ENCODE results near the gene PLEKHG4.

Gene PLEKHG4

DNA sequence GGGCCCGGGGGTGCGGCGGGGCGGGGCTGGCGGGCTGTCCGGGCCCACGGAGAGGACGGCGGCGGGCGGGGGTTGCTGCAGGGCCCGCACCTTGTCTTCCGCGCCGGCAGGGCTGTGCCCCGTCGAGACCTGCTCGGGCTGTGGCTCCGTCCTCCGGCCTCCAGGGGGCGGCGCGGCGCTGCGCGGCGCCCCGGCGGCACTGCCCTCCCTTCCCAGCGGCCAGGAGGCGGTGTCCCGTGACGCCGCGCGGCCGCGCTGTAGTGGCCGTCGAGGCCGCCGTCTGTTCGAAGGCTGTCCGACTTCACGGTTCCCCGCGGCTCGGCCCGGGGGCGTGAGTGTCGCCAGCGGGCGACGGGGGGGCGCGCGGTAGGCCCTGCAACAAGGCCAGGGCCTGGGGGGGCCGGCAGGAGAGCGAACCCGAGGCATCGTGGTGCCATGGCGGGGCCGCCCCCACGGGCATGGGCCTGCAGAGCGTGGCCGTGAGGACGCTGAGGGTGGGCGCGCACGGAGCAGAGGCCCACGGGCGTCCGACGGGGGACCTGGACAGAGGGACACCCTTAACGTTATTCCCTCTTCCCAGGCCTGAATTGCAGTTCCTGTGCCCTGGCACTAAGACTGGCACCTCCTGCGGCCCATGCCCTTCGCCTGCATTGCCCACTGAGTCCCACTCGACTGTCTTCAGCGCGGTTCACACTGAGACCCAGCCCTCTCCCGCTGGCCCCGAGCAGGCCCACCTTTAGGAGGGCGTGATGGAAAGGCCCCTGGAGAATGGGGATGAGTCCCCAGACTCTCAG lies at the start of gene PLEKHG4:
TSS of gene PLEKHG4 (plus strand) at position 237 of the 794 bp plus-strand sequence. CDS start at position 750, 513 bp downstream.
- peak; percentile 46 for DNase-seq (ENCODE audit: low read depth)

- DNase-seq (ENCODE audit: low read depth), result no peak
Observed at GRCh38 chr16:67229906-67230808, 49.2 kb upstream of the PLEKHG4 start.

DNA sequence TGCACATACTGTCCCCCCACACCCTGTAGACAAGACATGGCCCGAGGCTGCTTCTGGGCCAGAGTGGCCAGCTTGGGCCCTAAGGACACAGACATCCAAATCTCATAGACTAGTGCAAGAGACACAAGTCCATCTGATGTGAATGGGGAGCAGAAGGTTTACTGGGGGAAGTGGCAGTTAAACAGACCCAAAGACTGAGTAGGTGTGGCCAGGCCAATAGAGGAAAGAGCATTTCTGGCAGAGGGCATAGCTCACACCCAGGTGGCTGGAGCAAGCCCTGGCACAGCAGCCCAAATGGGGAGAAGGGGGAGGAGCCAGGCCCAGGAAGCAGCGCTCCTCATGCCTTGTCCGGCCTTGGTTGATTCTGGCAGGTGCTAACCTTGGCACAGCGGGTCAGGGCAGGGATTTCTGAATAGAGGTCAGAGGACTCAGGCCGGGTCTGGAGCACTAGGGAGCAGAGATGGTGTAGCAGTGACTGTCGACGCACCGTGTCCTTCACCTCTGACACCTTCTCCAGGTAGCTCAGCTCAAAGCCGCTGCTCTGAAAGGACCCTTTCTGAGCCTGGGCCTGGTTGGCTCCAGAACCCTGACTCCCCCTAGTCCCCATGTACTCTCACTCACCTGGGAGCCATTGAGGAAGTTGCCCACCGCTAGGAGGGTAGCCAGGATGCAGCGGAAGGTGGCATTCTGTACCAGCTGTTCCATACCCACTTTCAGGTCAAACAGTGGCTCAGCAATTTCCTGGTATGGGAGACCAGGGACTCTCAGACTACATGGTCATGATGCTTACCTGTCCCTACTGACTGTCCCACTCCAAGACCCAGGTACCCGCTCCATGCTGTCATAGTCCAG lies 48.3 kb upstream of the PLEKHG4 start:
- DNase-seq (ENCODE audit: low read depth), result no peak

GRCh38 chr16:67233596-67233995 lies 45.7 kb upstream of the PLEKHG4 start:
- DNase-seq (ENCODE audit: low read depth), result no peak

GRCh38 chr16:67234180-67234597 lies 45.1 kb upstream of the PLEKHG4 start:
- no peak for DNase-seq (ENCODE audit: low read depth)

DNA sequence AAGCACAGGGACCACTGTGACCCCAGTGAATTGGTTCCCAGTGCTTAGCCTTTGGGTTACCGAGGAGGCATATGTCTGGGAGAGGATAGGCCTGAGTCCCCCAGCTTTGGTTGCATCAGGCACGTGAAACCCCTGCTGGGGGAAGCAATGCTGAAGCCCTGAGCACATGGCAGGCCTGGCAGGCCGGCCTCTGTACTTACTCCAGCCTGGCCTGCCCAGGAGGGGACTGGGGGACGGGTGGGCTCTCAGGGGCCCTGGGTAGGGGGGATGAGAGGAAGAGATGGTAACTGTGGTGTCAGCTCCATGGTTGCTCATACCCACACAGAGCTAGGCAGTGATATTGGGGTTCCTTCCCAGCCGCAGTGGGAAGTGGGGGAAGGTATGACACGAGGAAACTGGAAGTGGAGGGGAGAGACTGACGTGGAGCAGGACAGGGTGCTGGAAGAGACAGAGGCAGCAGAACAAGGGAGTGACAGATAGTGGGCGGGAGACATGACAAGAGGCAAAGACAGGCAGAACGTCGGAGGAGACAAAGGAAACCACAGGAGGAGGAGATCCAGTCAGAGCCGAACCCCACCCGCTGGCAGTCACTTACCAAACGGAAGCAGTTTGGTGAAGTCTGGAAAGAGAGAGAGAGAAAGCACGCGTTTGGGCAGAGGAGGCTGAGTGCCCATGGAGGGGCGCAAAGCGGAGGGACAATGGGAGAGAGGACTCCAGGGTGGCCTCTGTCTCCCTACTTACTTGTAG lies 43.3 kb upstream of the PLEKHG4 start:
- no peak for DNase-seq (ENCODE audit: low read depth)

DNA sequence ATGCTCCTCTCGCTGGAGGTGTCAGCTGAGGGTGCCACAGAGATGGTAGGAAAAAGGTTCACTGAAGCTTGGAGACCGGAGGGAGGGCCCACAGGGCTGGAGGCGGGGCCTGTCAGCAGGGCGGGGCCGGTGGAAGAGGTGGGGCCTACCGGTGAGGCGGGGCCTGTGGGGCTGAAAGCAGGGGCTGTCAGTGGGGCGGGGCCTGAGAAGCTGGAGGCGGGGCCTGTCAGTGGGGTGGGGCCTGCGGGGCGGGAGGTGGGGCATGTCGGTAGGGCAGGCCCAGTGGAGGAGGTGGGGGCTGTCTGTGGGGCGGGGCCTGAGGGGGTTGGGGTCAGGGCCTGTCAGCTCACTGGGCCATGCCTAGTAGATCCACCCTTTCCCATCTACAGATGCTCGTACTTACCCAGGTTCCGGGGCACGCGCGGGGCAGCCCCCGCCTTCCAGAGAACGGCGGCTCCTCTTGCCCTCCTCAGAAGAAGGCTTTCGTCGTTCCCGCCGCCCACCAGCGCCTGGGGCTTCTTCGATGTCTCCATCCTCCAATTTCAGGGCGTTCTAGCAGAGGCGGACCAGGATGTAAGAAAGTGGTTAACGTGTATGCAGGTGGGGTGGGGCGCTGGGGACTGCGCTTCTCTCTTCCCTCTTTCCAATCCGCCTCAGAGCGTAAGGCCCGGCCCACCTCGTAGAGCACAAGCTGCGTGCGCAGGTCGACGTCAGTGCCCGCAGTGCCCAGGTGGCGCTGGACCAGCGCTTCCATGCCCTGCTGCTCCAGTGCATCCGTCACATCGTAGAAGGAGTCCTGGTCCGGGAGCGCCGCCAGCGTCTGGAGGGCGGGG lies 42.6 kb upstream of the PLEKHG4 start:
- DNase-seq (ENCODE audit: low read depth), result no peak

DNA sequence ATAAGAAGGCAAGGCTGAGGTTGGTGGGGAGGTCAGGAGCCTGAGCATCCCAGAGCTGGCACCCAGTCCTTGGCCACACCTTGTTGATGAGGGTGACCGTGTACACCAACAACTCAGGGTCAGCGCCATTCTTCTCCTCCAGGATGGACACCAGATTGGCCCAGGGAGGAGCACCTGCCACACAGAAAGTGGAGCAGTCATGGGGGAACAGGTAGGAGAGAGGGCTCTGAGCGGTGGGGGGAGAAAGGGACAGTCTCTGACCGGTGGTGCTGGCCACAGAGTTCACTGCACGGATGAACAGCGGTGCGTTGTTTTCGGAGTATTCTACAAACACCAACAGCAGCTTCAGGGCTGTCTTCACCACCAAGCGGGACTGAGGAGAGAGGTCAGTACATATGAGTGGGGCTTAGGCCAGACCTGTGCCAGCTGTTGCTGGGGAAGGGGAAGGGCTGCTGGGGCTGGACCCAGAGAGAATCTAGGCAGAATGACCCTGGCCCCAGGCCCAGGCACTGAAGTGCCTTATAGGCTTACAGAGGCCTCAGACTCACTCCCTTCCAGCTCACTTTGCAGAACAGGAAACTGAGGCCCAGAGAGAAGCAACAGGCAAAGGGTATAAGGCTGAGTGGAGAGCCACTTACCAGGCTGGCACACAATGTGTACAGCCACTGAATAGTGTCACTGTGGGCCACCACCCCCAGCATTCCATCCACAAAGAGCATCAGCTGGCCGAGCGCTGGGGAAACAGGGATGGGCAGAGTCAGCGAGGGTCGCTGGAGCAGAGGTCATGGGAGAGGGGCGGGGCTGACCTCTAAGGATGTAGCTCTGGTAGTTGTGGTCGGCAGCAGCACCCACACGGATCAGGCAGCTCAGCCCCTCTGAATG lies 41.7 kb upstream of the PLEKHG4 start:
- DNase-seq (ENCODE audit: low read depth), result no peak

DNA sequence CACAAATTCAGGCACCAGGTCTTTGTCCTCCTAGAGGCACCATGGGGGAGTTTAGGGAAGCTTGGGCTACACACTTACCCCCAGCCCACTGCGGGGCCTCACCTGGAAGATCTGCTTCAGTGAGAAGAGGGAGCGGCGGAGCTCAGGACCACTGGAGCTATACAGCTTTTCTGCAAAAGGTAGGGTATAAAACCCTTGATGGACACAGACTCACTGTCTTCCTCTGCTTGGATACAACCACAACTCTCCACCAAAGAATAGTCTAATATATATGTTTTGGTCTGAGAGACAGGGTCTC lies 41.1 kb upstream of the PLEKHG4 start:
- no peak for DNase-seq (ENCODE audit: low read depth)

DNA sequence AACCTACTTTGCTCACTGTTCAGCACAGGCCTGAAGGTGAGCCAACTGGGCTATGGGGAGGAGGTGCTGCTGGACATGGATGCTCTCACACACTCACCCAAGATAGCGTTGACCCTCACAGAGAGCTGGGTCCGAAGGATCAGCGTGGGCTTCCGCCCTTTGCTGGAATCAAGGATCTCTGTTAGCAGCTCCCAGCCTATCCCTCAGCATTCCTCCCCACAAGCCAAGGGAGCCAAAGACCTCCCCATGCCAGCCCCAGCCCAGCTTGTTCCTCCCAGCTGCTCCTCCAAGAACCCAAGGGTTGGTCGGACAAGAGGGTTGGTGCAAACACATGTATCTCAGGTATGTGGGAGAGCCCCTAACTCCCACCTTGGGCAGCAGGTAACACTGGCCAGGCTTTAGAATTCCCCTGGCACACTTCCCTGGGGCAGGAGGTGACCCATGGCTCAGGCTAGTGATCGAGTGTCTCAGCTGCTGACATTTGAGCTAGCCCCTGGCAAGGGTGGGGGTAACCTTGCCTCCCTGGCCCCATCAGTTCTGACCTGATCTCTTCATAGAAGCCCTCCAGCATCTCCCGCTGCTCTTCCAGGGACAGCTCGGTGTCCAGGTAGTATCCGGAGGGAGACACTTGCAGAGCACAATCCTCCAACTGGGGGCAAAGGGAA lies 40.4 kb upstream of the PLEKHG4 start:
- DNase-seq (ENCODE audit: low read depth), result no peak

DNA sequence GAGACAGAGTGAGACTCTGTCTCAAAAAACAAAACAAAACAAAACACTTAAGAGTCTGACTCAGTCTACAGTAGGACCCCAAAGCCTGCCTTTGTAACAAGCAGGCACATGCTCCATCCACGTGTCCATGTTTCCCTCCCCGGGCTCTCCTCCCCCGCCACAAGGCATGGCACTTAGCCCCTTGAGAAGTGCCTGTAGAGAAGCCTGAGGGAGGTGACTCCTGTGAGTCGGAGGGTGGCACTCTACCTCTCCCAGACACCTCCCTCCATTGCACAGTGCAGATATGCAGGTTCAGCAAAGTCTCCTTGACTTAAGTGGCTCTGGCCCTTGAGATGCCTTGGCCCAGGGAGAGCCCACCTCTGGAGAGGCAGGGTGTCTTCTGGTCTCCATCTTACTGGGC lies 38.8 kb upstream of the PLEKHG4 start:
- DNase-seq (ENCODE audit: low read depth), result no peak

DNA sequence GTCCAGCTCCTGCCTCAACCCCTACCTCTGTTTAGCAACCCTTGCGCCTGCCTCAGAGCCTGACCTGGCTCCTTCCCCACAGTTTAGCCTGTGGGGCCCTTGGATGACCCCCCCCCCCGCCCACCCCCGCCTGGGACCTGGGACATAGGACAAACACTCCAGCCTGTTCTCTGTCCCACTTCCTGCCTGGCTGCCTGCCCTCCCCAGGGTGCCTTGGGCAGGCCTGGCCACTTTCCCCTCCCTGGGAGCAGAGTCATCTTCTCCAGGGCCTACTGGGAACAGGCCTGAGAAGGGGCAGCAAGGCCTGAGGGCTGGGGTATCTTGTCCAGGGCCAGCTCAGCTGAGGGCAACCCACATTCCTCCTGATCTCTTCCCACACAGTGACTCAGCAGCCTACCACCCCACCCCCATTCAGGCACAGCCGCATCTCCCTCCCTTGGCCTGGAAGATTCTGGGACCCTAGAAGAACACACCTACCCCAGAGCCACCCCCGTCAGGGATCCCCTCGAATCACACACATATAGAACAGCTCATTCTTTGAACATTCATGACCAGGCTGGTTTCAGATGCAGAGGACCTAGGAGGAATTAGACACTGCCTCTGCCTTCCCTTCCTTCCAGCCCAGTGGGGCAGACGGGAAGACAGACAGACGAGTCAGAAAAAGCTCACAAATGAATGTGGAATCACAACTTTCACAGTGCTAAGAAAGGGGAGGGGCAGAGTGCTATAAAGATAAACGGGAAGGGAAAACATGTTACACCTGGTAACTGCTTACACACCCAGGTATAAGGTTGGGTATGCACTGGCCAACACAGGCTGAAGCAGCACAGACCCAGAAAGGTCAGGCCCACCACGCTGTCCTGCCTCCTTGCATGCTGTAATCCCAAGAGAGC lies 38.1 kb upstream of the PLEKHG4 start:
- DNase-seq (ENCODE audit: low read depth), result peak; percentile 77

- DNase-seq (ENCODE audit: low read depth), result no peak
Observed at GRCh38 chr16:67242138-67242730, 37.1 kb upstream of the PLEKHG4 start.

GRCh38 chr16:67243481-67243880 lies 35.9 kb upstream of the PLEKHG4 start:
- no peak for DNase-seq (ENCODE audit: low read depth)

DNA sequence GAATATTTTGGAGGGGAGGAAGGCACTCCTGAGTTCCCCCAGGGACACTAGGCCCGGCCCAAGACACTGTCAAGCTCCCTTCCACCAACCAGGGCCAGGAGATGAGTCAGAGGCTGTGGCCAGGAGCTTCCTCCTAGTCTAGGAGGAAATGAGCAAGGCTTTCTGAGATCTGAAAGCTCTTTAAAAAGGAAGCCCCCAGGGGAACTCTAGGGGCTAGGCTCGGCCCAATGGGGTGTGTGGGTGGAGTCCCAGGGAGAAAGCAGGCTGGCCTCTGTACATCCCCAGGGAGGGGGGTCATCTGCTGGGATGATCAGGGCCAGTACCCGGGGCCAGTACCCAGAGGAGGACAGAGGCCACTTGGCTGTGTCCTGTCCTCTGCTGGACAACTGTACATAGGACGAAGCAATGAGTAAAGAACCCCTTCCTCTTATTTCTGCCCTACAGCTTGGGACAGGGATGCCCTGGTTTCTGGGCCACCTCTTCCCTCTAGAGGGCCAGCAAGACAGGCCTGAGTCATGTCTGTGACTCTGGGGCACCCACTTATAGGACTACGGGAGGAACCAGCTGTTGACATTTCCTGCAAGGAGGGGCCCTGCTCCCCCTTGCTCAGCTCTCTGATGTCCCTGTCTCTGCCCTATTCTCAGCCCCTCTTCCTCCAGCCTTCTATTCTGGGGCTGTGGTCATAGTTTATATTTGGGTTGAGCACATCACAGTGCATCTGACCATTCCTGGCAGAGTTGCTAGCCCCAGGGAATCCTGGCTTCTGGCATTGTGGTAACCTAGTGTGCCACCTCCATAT lies 34.7 kb upstream of the PLEKHG4 start:
- DNase-seq (ENCODE audit: low read depth), result peak; percentile 85

DNA sequence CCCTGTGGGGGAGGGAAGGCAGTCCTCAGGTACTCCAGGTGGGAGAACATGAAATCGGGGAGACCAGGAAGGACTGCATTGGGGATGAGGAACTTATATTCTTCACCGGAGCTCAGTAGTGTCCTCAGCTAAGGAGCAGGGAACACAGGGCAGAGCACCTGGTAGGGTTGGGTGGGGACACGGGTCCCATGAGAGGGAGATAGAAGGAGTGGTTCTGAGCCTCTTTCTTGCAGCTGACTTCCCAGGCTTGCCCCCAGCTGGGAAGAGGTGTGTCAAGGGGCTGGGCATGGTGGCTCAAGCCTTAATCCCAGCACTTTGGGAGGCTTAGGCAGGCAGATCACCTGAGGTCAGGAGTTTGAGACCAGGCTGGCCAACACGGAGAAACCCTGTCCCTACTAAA lies 34.1 kb upstream of the PLEKHG4 start:
- no peak for DNase-seq (ENCODE audit: low read depth)

DNA sequence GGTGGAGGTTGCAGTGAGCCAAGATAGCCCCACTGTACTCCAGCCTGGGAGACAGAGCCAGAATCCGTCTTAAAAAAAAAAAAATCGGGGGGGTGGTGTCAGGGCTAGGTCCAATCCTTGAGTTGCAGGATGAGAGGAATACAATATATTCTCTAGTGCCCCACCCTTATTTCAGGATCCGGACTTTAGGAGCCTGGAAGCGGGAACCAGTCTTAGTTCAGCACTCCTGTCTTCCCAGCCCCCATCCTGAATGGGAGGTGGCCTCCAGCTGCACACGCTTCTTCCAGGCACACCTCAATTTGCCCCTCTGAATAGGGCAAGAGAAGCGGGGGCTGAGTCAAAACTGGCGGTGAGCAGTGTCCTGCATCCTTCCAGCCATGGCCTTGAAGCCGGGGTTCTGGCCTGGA lies 33.7 kb upstream of the PLEKHG4 start:
- DNase-seq (ENCODE audit: low read depth), result no peak
